Esophagus mucosa (tissue), 1 donor: Measurements from ENCODE around the gene MALRD1. TPM values are rescaled to one million over a fixed set of nuclear protein-coding genes. Genes with fewer than 3 reads are reported as not detected.

Experiments used
- ATAC-seq: fragments of 200-7000 bp; cut with Tn5 transposase; one replicate; pipeline ENCODE4 v1.9.1; 2020
- total RNA-seq: library from RNA; stranded (reverse); gene quantifications from one replicate; pipeline ENCODE4 v1.2.4, GENCODE V29; 2023
- donor health status: DM: yes; HTN: yes; CAD: no.

Gene MALRD1
- total RNA-seq, 1 donor from 2014 or later = 0.08 TPM

GRCh38 chr10:19111501-19112267 is 63.1 kb downstream of the MALRD1 start:
- no peak for ATAC-seq

GRCh38 chr10:19117438-19117837 is 68.8 kb downstream of the MALRD1 start:
- no peak for ATAC-seq

- no peak for ATAC-seq
Observed at GRCh38 chr10:19119191-19119590, 70.6 kb downstream of the MALRD1 start.

- no peak for ATAC-seq
Observed at GRCh38 chr10:19120381-19120908, 71.8 kb downstream of the MALRD1 start.

- no peak for ATAC-seq
Observed at GRCh38 chr10:19133992-19134391, 85.4 kb downstream of the MALRD1 start.

- no peak for ATAC-seq
Observed at GRCh38 chr10:19142967-19143366, 94.4 kb downstream of the MALRD1 start.

- ATAC-seq = no peak
Observed at GRCh38 chr10:19144206-19144605, 95.6 kb downstream of the MALRD1 start.

- ATAC-seq = no peak
Observed at GRCh38 chr10:19154375-19154774, 105.8 kb downstream of the MALRD1 start.

GRCh38 chr10:19158358-19158757 is 109.8 kb downstream of the MALRD1 start:
- ATAC-seq = no peak

- no peak for ATAC-seq
Observed at GRCh38 chr10:19158870-19159269, 110.3 kb downstream of the MALRD1 start.

GRCh38 chr10:19164461-19164860 is 115.9 kb downstream of the MALRD1 start:
- no peak for ATAC-seq

GRCh38 chr10:19168584-19168983 is 120.0 kb downstream of the MALRD1 start:
- no peak for ATAC-seq

- ATAC-seq = no peak
Observed at GRCh38 chr10:19169041-19169440, 120.4 kb downstream of the MALRD1 start.

GRCh38 chr10:19169684-19170083 is 121.1 kb downstream of the MALRD1 start:
- ATAC-seq = no peak

GRCh38 chr10:19178675-19179074 is 130.1 kb downstream of the MALRD1 start:
- no peak for ATAC-seq

GRCh38 chr10:19184891-19185290 is 136.3 kb downstream of the MALRD1 start:
- ATAC-seq = no peak

- no peak for ATAC-seq
Observed at GRCh38 chr10:19194866-19195265, 146.3 kb downstream of the MALRD1 start.

- no peak for ATAC-seq
Observed at GRCh38 chr10:19195698-19196097, 147.1 kb downstream of the MALRD1 start.

GRCh38 chr10:19200211-19200610 is 151.6 kb downstream of the MALRD1 start:
- no peak for ATAC-seq

- ATAC-seq = no peak
Observed at GRCh38 chr10:19204246-19204917, 155.8 kb downstream of the MALRD1 start.

GRCh38 chr10:19209319-19209718 is 160.7 kb downstream of the MALRD1 start:
- ATAC-seq = no peak

GRCh38 chr10:19212590-19212989 is 164.0 kb downstream of the MALRD1 start:
- no peak for ATAC-seq

GRCh38 chr10:19221216-19221615 is 172.6 kb downstream of the MALRD1 start:
- ATAC-seq = no peak

- no peak for ATAC-seq
Observed at GRCh38 chr10:19226025-19226424, 177.4 kb downstream of the MALRD1 start.
